Body of pancreas (tissue), 4 donors: Measurements from ENCODE around the gene DNAH10.

Source experiments
- CTCF ChIP-seq, 7 experiments: fragments of 450-650 bp in 4 of 7; fragments of 200-600 bp in 3 of 7; sonication (generic) in 3 of 7; IDR thresholded peaks; one replicate each; pipeline ENCODE4 v1.5.1; 2016 to 2019; ENCODE audit warnings: antibody characterized with exemption in 7 of 7
- POLR2A ChIP-seq, 3 donors: fragments of 450-650 bp; IDR thresholded peaks; one replicate each; pipeline ENCODE4 v1.6.1; 2016; ENCODE audit warnings: antibody characterized with exemption in 3 of 3, mild to moderate bottlenecking in 2 of 3

- no peak for TF ChIP-seq CTCF (IDR thresholded peaks at IDR 0.05)
- TF ChIP-seq POLR2A (IDR thresholded peaks at IDR 0.05), result no peak
Observed at GRCh38 chr12:123713398-123713797, 48.7 kb upstream of the DNAH10 start.
